PFSK-1 (cell line): ENCODE data around the gene TSPAN14.

Source experiments
- FOXP2 ChIP-seq: optimal IDR thresholded peaks from 2 replicates; pipeline ENCODE3; 2011; ENCODE audit warnings: borderline replicate concordance, control low read depth, inconsistent platforms; ENCODE audit not compliant: insufficient read depth; ENCODE audit errors: extremely low read length, extremely low read depth
- POLR2AphosphoS5 ChIP-seq: IDR thresholded peaks from 2 replicates; pipeline ENCODE4 v1.6.1; 2012; ENCODE audit warnings: low read depth, mild to moderate bottlenecking, control low read depth, low read length, moderate library complexity
- REST ChIP-seq, 2 experiments: IDR thresholded peaks; 2 replicates each; pipeline versions ENCODE4 v1.6.1 to v1.8.0; 2011 to 2012; ENCODE audit warnings: low read depth in 2 of 2, low read length in 2 of 2, control low read depth in 1 of 2, inconsistent platforms in 1 of 2, mild to moderate bottlenecking in 1 of 2, moderate library complexity in 1 of 2; ENCODE audit not compliant: insufficient read depth in 1 of 2
- SIN3A ChIP-seq: IDR thresholded peaks from 2 replicates; pipeline ENCODE4 v1.6.1; 2012; ENCODE audit warnings: mild to moderate bottlenecking, low read length, moderate library complexity, borderline replicate concordance; ENCODE audit not compliant: insufficient read depth
- TAF1 ChIP-seq: IDR thresholded peaks from 2 replicates; pipeline ENCODE4 v1.6.1; 2012; ENCODE audit warnings: low read length, control low read depth, borderline replicate concordance; ENCODE audit not compliant: insufficient read depth

TSPAN14 gene

GRCh38 chr10:80474597-80474910 lies 20.4 kb downstream of the TSPAN14 start:
- TF ChIP-seq SIN3A (no peak), POLR2AphosphoS5 (no peak), TAF1 (no peak), FOXP2 (no peak), REST (IDR thresholded peaks at IDR 0.05; ENCODE audit: insufficient read depth in 1 of 2, low read depth in 2 of 2, low read length in 2 of 2) (no peak)

GRCh38 chr10:80474941-80475340 lies 20.8 kb downstream of the TSPAN14 start:
- TF ChIP-seq SIN3A, result no peak
- no peak for TF ChIP-seq REST (IDR thresholded peaks at IDR 0.05; ENCODE audit: insufficient read depth in 1 of 2, low read depth in 2 of 2, low read length in 2 of 2)
- no peak for TF ChIP-seq FOXP2
- TF ChIP-seq POLR2AphosphoS5, result no peak
- no peak for TF ChIP-seq TAF1

GRCh38 chr10:80476685-80477084 lies 22.6 kb downstream of the TSPAN14 start:
- TF ChIP-seq TAF1, result no peak
- no peak for TF ChIP-seq FOXP2
- TF ChIP-seq SIN3A, result no peak
- no peak for TF ChIP-seq POLR2AphosphoS5
- no peak for TF ChIP-seq REST (IDR thresholded peaks at IDR 0.05; ENCODE audit: insufficient read depth in 1 of 2, low read depth in 2 of 2, low read length in 2 of 2)

GRCh38 chr10:80477813-80478212 lies 23.7 kb downstream of the TSPAN14 start:
- no peak for TF ChIP-seq POLR2AphosphoS5
- no peak; the same call in 1 of the 2 replicates for TF ChIP-seq SIN3A
- TF ChIP-seq TAF1, result no peak
- TF ChIP-seq FOXP2, result no peak
- no peak for TF ChIP-seq REST (IDR thresholded peaks at IDR 0.05; ENCODE audit: insufficient read depth in 1 of 2, low read depth in 2 of 2, low read length in 2 of 2)

- TF ChIP-seq FOXP2, result no peak
These were observed 26.7 kb downstream of the TSPAN14 start for GRCh38 chr10:80480852-80481251.

- TF ChIP-seq FOXP2 (no peak), TAF1 (no peak), REST (IDR thresholded peaks at IDR 0.05; ENCODE audit: insufficient read depth in 1 of 2, low read depth in 2 of 2, low read length in 2 of 2) (no peak), POLR2AphosphoS5 (no peak), SIN3A (no peak)
These were observed 30.1 kb downstream of the TSPAN14 start for GRCh38 chr10:80484243-80484642.
